Measurements from ENCODE around the gene SLC25A33.
"Not testable (repeated sequence)": the region's sequence is repeated elsewhere in the genome, so short reads cannot be mapped to it uniquely, and the experiment has no call there.

Gene SLC25A33

GRCh38 chr1:9539829-9540550, 725 bp downstream of the SLC25A33 start:
- DNase-seq (ENCODE audit: low read depth): peak; percentile 25

- DNase-seq (ENCODE audit: low read depth): no peak
These were observed 3.2 kb downstream of the SLC25A33 start for GRCh38 chr1:9542430-9542829.

- DNase-seq (ENCODE audit: low read depth): no peak
These were observed 5.7 kb downstream of the SLC25A33 start for GRCh38 chr1:9544926-9545325.

- DNase-seq (ENCODE audit: low read depth): no peak
These were observed 10.8 kb downstream of the SLC25A33 start for GRCh38 chr1:9549955-9550546.

GRCh38 chr1:9551984-9552383, 12.7 kb downstream of the SLC25A33 start:
- no peak for DNase-seq (ENCODE audit: low read depth)

GRCh38 chr1:9553736-9554144, 14.5 kb downstream of the SLC25A33 start:
- no peak for DNase-seq (ENCODE audit: low read depth)

- DNase-seq (ENCODE audit: low read depth): no peak
These were observed 16.7 kb downstream of the SLC25A33 start for GRCh38 chr1:9555942-9556341.

GRCh38 chr1:9557624-9558023, 18.4 kb downstream of the SLC25A33 start:
- no peak for DNase-seq (ENCODE audit: low read depth)

- no peak for DNase-seq (ENCODE audit: low read depth)
These were observed 19.1 kb downstream of the SLC25A33 start for GRCh38 chr1:9558271-9558945.

GRCh38 chr1:9558946-9559545, 19.8 kb downstream of the SLC25A33 start:
- DNase-seq (ENCODE audit: low read depth): no peak

GRCh38 chr1:9559673-9560072, 20.4 kb downstream of the SLC25A33 start:
- no peak for DNase-seq (ENCODE audit: low read depth)

GRCh38 chr1:9560090-9560489, 20.8 kb downstream of the SLC25A33 start:
- not testable (repeated sequence) for DNase-seq (ENCODE audit: low read depth)

- DNase-seq (ENCODE audit: low read depth): peak; percentile 61
These were observed 22.2 kb downstream of the SLC25A33 start for GRCh38 chr1:9561429-9561828.

- no peak for DNase-seq (ENCODE audit: low read depth)
These were observed 30.0 kb downstream of the SLC25A33 start for GRCh38 chr1:9569267-9569666.

GRCh38 chr1:9570886-9571529, 31.7 kb downstream of the SLC25A33 start:
- DNase-seq (ENCODE audit: low read depth): not testable (repeated sequence)

GRCh38 chr1:9573723-9574122, 34.5 kb downstream of the SLC25A33 start:
- DNase-seq (ENCODE audit: low read depth): no peak

GRCh38 chr1:9575486-9575885, 36.2 kb downstream of the SLC25A33 start:
- no peak for DNase-seq (ENCODE audit: low read depth)

- no peak for DNase-seq (ENCODE audit: low read depth)
These were observed 37.6 kb downstream of the SLC25A33 start for GRCh38 chr1:9576903-9577302.

GRCh38 chr1:9577423-9577822, 38.2 kb downstream of the SLC25A33 start:
- DNase-seq (ENCODE audit: low read depth): no peak

- DNase-seq (ENCODE audit: low read depth): no peak
These were observed 41.7 kb downstream of the SLC25A33 start for GRCh38 chr1:9580942-9581341.

GRCh38 chr1:9586147-9586766, 47.0 kb downstream of the SLC25A33 start:
- no peak for DNase-seq (ENCODE audit: low read depth)

Data from HS-5 (cell line).